ENCODE results near the gene REEP3.

REEP3 gene

GRCh38 chr10:63515002-63515763 lies 6.0 kb upstream of the REEP3 start:
- DNase-seq: peak; percentile 44

- DNase-seq: no peak
Measured at GRCh38 chr10:63516207-63516606, 5.0 kb upstream of the REEP3 start.

GRCh38 chr10:63518690-63519288 lies 2.4 kb upstream of the REEP3 start:
- no peak for DNase-seq

- DNase-seq: peak; percentile 63
Measured at GRCh38 chr10:63521416-63522276, 445 bp downstream of the REEP3 start.

- peak; percentile 36 for DNase-seq
Measured at GRCh38 chr10:63522277-63522687, 1.1 kb downstream of the REEP3 start.

GRCh38 chr10:63522995-63523394 lies 1.8 kb downstream of the REEP3 start:
- no peak for DNase-seq

GRCh38 chr10:63525021-63525420 lies 3.8 kb downstream of the REEP3 start:
- no peak for DNase-seq

GRCh38 chr10:63527401-63527800 lies 6.2 kb downstream of the REEP3 start:
- DNase-seq: no peak

- no peak for DNase-seq
Measured at GRCh38 chr10:63528084-63528744, 7.0 kb downstream of the REEP3 start.

GRCh38 chr10:63530409-63530808 lies 9.2 kb downstream of the REEP3 start:
- no peak for DNase-seq

GRCh38 chr10:63534723-63535122 lies 13.5 kb downstream of the REEP3 start:
- DNase-seq: no peak

GRCh38 chr10:63536698-63537097 lies 15.5 kb downstream of the REEP3 start:
- no peak for DNase-seq

GRCh38 chr10:63537536-63537935 lies 16.3 kb downstream of the REEP3 start:
- no peak for DNase-seq

GRCh38 chr10:63539377-63539776 lies 18.2 kb downstream of the REEP3 start:
- DNase-seq: no peak

- DNase-seq: no peak
Measured at GRCh38 chr10:63539994-63540393, 18.8 kb downstream of the REEP3 start.

GRCh38 chr10:63542835-63543575 lies 21.8 kb downstream of the REEP3 start:
- DNase-seq: no peak

GRCh38 chr10:63543576-63543962 lies 22.4 kb downstream of the REEP3 start:
- DNase-seq: no peak

- no peak for DNase-seq
Measured at GRCh38 chr10:63544418-63544817, 23.2 kb downstream of the REEP3 start.

- no peak for DNase-seq
Measured at GRCh38 chr10:63547628-63548360, 26.6 kb downstream of the REEP3 start.

- no peak for DNase-seq
Measured at GRCh38 chr10:63548860-63549259, 27.7 kb downstream of the REEP3 start.

GRCh38 chr10:63549810-63550209 lies 28.6 kb downstream of the REEP3 start:
- no peak for DNase-seq

GRCh38 chr10:63553031-63553430 lies 31.8 kb downstream of the REEP3 start:
- DNase-seq: no peak

Measured in activated CD4-positive, alpha-beta T cell treated with anti-CD3 and anti-CD28 coated beads, Interleukin-2, Interleukin-6, amounts not matched to agents 100 ng/mL and 50 ng/mL, durations not matched to agents 16 hours and 8 hours (primary cell).